B cell (primary cell): ENCODE data around the gene S100A4. TPM values are rescaled to one million over a fixed set of nuclear protein-coding genes. Genes with fewer than 3 reads are reported as not detected.
"Not testable (repeated sequence)": the region's sequence is repeated elsewhere in the genome, so short reads cannot be mapped to it uniquely, and the experiment has no call there.

ENCODE experiments used
- ATAC-seq: fragments of 200-7000 bp; cut with Tn5 transposase; one replicate; pipeline ENCODE4 v1.10.0; 2021; ENCODE audit warnings: low read depth, mild to moderate bottlenecking, moderate number of reproducible peaks, moderate library complexity
- CTCF ChIA-PET: fragments of 350-600 bp; sonication (Branson Sonifier 250); formaldehyde crosslinking; loops from one replicate; lab custom pipeline; 2021; ENCODE audit warnings: antibody characterized with exemption, inconsistent platforms; lab: Charles Lee
- POLR2A ChIA-PET: fragments of 350-600 bp; sonication (Branson Sonifier 250); formaldehyde crosslinking; loops from one replicate; lab custom pipeline; 2021; ENCODE audit warnings: antibody characterized with exemption; lab: Charles Lee
- DNase-seq: peaks from one replicate; pipeline ENCODE4 v3.0.0; 2013
- H2AFZ ChIP-seq: 2 replicates; pipeline ENCODE4 v1.6.1; 2012; ENCODE audit warnings: mild to moderate bottlenecking, low read depth, low read length; ENCODE audit not compliant: insufficient read depth, poor library complexity, severe bottlenecking
- H3K27ac ChIP-seq, 2 donors: 1 replicate in 1 of 2; 2 replicates in 1 of 2; pipeline ENCODE4 v1.5.1; 2012 to 2013; ENCODE audit warnings: low read length in 2 of 2, mild to moderate bottlenecking in 2 of 2, moderate library complexity in 1 of 2
- H3K27me3 ChIP-seq, 4 experiments: fragments of 200-600 bp in 1 of 4; sonication (generic) in 1 of 4; replicated peaks in 1 of 4; 1 replicate in 2 of 4; 2 replicates in 2 of 4; pipeline versions ENCODE4 v1.6.1 to v1.7.0; 2013 to 2016; ENCODE audit warnings: low read length in 3 of 4, mild to moderate bottlenecking in 2 of 4, mixed read lengths in 1 of 4, moderate library complexity in 1 of 4; ENCODE audit not compliant: insufficient read depth in 4 of 4, control insufficient read depth in 3 of 4; ENCODE audit errors: control extremely low read depth in 1 of 4
- H3K36me3 ChIP-seq, 2 experiments: replicated peaks in 1 of 2; 1 replicate in 1 of 2; 2 replicates in 1 of 2; pipeline versions ENCODE4 v1.6.1 to v1.7.1; 2013; ENCODE audit warnings: low read length in 1 of 2; ENCODE audit not compliant: insufficient read depth in 2 of 2, control insufficient read depth in 1 of 2; ENCODE audit errors: control extremely low read depth in 1 of 2, extremely low read depth in 1 of 2
- H3K4me1 ChIP-seq, 2 donors: fragments of 200-600 bp in 1 of 2; sonication (generic) in 1 of 2; 1 replicate in 1 of 2; 2 replicates in 1 of 2; pipeline versions ENCODE4 v1.5.1 to v1.6.1; 2013 to 2017; ENCODE audit warnings: low read length in 2 of 2; ENCODE audit not compliant: control insufficient read depth in 2 of 2, insufficient read depth in 2 of 2
- H3K4me2 ChIP-seq: replicated peaks from 2 replicates; pipeline ENCODE3; 2012; ENCODE audit warnings: mild to moderate bottlenecking, low read depth, low read length; ENCODE audit not compliant: poor library complexity, severe bottlenecking
- H3K4me3 ChIP-seq, 5 experiments: fragments of 200-600 bp in 1 of 5; sonication (generic) in 1 of 5; 1 replicate in 3 of 5; 2 replicates in 2 of 5; pipeline versions ENCODE4 v1.5.1 to v1.7.0; 2011 to 2016; ENCODE audit warnings: low read length in 4 of 5, mild to moderate bottlenecking in 4 of 5, low read depth in 2 of 5, control low read depth in 1 of 5, moderate library complexity in 1 of 5; ENCODE audit not compliant: insufficient read depth in 1 of 5; ENCODE audit errors: control extremely low read depth in 1 of 5, extremely low read depth in 1 of 5
- H3K79me2 ChIP-seq: fragments of 200-600 bp; sonication (generic); one replicate; pipeline ENCODE4 v1.6.0; 2016; ENCODE audit warnings: low read length; ENCODE audit not compliant: control insufficient read depth, insufficient read depth
- H3K9ac ChIP-seq: fragments of 200-600 bp; sonication (generic); 2 replicates; pipeline ENCODE4 v1.6.1; 2017; ENCODE audit warnings: mild to moderate bottlenecking, low read length, moderate library complexity
- H3K9me3 ChIP-seq, 3 donors: one replicate each; pipeline versions ENCODE4 v1.6.1 to v1.7.1; 2013; ENCODE audit warnings: low read length in 2 of 3; ENCODE audit not compliant: control insufficient read depth in 2 of 3, insufficient read depth in 1 of 3; ENCODE audit errors: control extremely low read depth in 1 of 3
- H4K20me1 ChIP-seq: 2 replicates; pipeline ENCODE4 v1.6.0; 2012; ENCODE audit warnings: mild to moderate bottlenecking, low read length; ENCODE audit not compliant: insufficient read depth, control insufficient read depth, poor library complexity, severe bottlenecking
- H3K27ac Mint-ChIP-seq: one replicate; pipeline ENCODE4 v1.8.0; 2021; ENCODE audit warnings: mixed read lengths
- H3K27me3 Mint-ChIP-seq: one replicate; pipeline ENCODE4 v1.8.0; 2021; ENCODE audit warnings: mixed read lengths
- H3K4me1 Mint-ChIP-seq: one replicate; pipeline ENCODE4 v1.8.0; 2021; ENCODE audit warnings: mixed read lengths
- H3K4me3 Mint-ChIP-seq: one replicate; pipeline ENCODE4 v1.8.0; 2021; ENCODE audit warnings: mixed read lengths
- H3K9me3 Mint-ChIP-seq: one replicate; pipeline ENCODE4 v1.8.0; 2022; ENCODE audit warnings: mixed read lengths; ENCODE audit not compliant: insufficient read depth
- EZH2 ChIP-seq: IDR thresholded peaks from 2 replicates; pipeline ENCODE4 v1.6.1; 2012; ENCODE audit warnings: borderline replicate concordance, low read depth, mild to moderate bottlenecking, moderate library complexity, low read length; ENCODE audit not compliant: insufficient read depth, poor library complexity, severe bottlenecking
- WGBS: methylation state at CpG from one replicate; pipeline ENCODE4 v1.1.5; 2013; ENCODE audit warnings: missing lambda C conversion rate; ENCODE audit not compliant: insufficient coverage; 5-methylcytosine and 5-hydroxymethylcytosine counted together
- intact Hi-C: fragments of 100-400 bp; cut with micrococcal nuclease; formaldehyde crosslinking; loops from one replicate; pipeline ENCODE4 v1.10.0; 2022
- polyA plus RNA-seq: library from polyadenylated mRNA; depleted of rRNA; stranded (reverse); fragments of >200 nt; gene quantifications from 2 replicates; pipeline ENCODE4 v1.2.3, GENCODE V29; 2012
- total RNA-seq, 2 donors: library from RNA; stranded (reverse); fragments of 120-200 nt in 1 of 2; gene quantifications; 1 replicate in 1 of 2; 2 replicates in 1 of 2; pipeline versions ENCODE4 v1.2.3 to v1.2.4, GENCODE V29; 2013 to 2022
- TF ChIP-seq, protein P1 (sequence below): fragments of 200-600 bp; IDR thresholded peaks from one replicate; pipeline ENCODE4 v1.8.0; 2022; ENCODE audit warnings: antibody characterized with exemption, mild to moderate bottlenecking

S100A4 gene
- total and polyA plus RNA-seq, 2 donors (not counting 1 experiment from before 2014, with no cell fraction given): 62.7 to 150 TPM

- Mint-ChIP-seq H3K27ac (no peak overlapping the region), H3K9me3 (no peaks in the 10 kb centered on the region), H3K4me1 (peaks cover 28% of the 10 kb centered on the region), H3K4me3 (no peak overlapping the region), H3K27me3 (no peaks in the 10 kb centered on the region)
- H3K27ac ChIP-seq: no peak overlapping the region
- TF ChIP-seq EZH2: no peak
- TF ChIP-seq, protein P1, sequence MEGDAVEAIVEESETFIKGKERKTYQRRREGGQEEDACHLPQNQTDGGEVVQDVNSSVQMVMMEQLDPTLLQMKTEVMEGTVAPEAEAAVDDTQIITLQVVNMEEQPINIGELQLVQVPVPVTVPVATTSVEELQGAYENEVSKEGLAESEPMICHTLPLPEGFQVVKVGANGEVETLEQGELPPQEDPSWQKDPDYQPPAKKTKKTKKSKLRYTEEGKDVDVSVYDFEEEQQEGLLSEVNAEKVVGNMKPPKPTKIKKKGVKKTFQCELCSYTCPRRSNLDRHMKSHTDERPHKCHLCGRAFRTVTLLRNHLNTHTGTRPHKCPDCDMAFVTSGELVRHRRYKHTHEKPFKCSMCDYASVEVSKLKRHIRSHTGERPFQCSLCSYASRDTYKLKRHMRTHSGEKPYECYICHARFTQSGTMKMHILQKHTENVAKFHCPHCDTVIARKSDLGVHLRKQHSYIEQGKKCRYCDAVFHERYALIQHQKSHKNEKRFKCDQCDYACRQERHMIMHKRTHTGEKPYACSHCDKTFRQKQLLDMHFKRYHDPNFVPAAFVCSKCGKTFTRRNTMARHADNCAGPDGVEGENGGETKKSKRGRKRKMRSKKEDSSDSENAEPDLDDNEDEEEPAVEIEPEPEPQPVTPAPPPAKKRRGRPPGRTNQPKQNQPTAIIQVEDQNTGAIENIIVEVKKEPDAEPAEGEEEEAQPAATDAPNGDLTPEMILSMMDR: no peak
- intact Hi-C loops: loop anchor here (2.0 kb wide), 1 partner anchor 19 kb away; the partner anchor contains the start of gene S100A4
- no peaks in the 10 kb centered on the region for H3K79me2 ChIP-seq
- DNase-seq: no peak
- no peak for ATAC-seq
- H3K27me3 ChIP-seq: peaks cover 0 to 2% (median 0%) of the 10 kb centered on the region in 4 experiments
- H3K4me1 ChIP-seq: peaks cover 12 to 28% of the 10 kb centered on the region in 2 donors
- H3K36me3 ChIP-seq: no peaks in the 10 kb centered on the region
- CTCF ChIA-PET: interaction anchor here (1.0 to 2.8 kb wide), 6 partner anchors 8 to 68 kb away, joined by 3 to 14 read pairs (median 4); partner anchors contain the start of gene S100A5
- H2AFZ ChIP-seq: no peak overlapping the region
- WGBS: 100% methylated on average over 5 of the region's 7 CpGs
- no peak overlapping the region for H3K9ac ChIP-seq
- POLR2A ChIA-PET: interaction anchor here (0.9 to 1.2 kb wide), 2 partner anchors 24 to 29 kb away, joined by 3 read pairs; partner anchors contain the start of gene S100A5
- H3K9me3 ChIP-seq: no peaks in the 10 kb centered on the region
- H4K20me1 ChIP-seq: no peaks in the 10 kb centered on the region
- no peak overlapping the region for H3K4me2 ChIP-seq
- no peak overlapping the region for H3K4me3 ChIP-seq
Measured at GRCh38 chr1:153563991-153564390, 18.4 kb upstream of the S100A4 start.

GRCh38 chr1:153563483-153563901 lies 17.9 kb upstream of the S100A4 start:
- Histone ChIP-seq H2AFZ (no peak overlapping the region), H3K79me2 (no peaks in the 10 kb centered on the region), H3K4me1 (peaks cover 12 to 24% of the 10 kb centered on the region in 2 donors), H3K9me3 (no peaks in the 10 kb centered on the region), H3K27ac (no peak overlapping the region), H3K4me3 (no peak overlapping the region), H4K20me1 (no peaks in the 10 kb centered on the region), H3K9ac (no peak overlapping the region), H3K36me3 (no peaks in the 10 kb centered on the region), H3K27me3 (no peaks in the 10 kb centered on the region), H3K4me2 (no peak overlapping the region)
- Mint-ChIP-seq H3K9me3 (no peaks in the 10 kb centered on the region), H3K4me1 (peaks cover 24% of the 10 kb centered on the region), H3K27me3 (no peaks in the 10 kb centered on the region), H3K4me3 (no peak overlapping the region), H3K27ac (no peak overlapping the region)
- intact Hi-C loops: no loop called here
- ChIA-PET POLR2A (interaction anchor here (0.9 to 1.2 kb wide), 2 partner anchors 23 to 28 kb away, joined by 3 read pairs; partner anchors contain the start of gene S100A5), CTCF (interaction anchor here (1.3 to 2.2 kb wide), 5 partner anchors 9 to 68 kb away, joined by 3 to 14 read pairs (median 4); no protein-coding TSS in a partner anchor)
- ATAC-seq: no peak
- TF ChIP-seq EZH2: no peak
- TF ChIP-seq, protein P1: no peak
- DNase-seq: no peak
- WGBS: 97% methylated on average over 4 of the region's 6 CpGs

- H3K4me3 Mint-ChIP-seq, H3K4me2 ChIP-seq, H3K4me3 ChIP-seq, H3K9me3 Mint-ChIP-seq, intact Hi-C loops, H3K9me3 ChIP-seq, POLR2A ChIA-PET, H2AFZ ChIP-seq, H3K36me3 ChIP-seq, H3K27me3 Mint-ChIP-seq, H3K27me3 ChIP-seq, H4K20me1 ChIP-seq, H3K27ac Mint-ChIP-seq, ATAC-seq, H3K27ac ChIP-seq, H3K79me2 ChIP-seq, DNase-seq, H3K9ac ChIP-seq: not testable (repeated sequence)
- WGBS: 71% methylated on average over 1 of the region's 3 CpGs
- CTCF ChIA-PET: interaction anchor here (1.0 to 2.0 kb wide), 6 partner anchors 10 to 66 kb away, joined by 3 to 5 read pairs (median 4); partner anchors contain the start of gene S100A6
- H3K4me1 ChIP-seq: peaks cover 12 to 19% of the 10 kb centered on the region in 2 donors
- H3K4me1 Mint-ChIP-seq: peaks cover 17% of the 10 kb centered on the region
Measured at GRCh38 chr1:153562021-153562420, 16.4 kb upstream of the S100A4 start.
